CD4-positive, alpha-beta T cell treated with Interleukin-17A for 4 hours (primary cell): Measurements from ENCODE around the gene PDZD7.
A peak's percentile ranks its signal among the peaks of the same experiment; 100 is the strongest.
"Not testable (repeated sequence)": the region's sequence is repeated elsewhere in the genome, so short reads cannot be mapped to it uniquely, and the experiment has no call there.

Experiments used
- DNase-seq: peaks from one replicate; pipeline ENCODE4 v3.0.0-alpha.2; 2020; ENCODE audit warnings: mixed read lengths

The PDZD7 gene

GRCh38 chr10:101038484-101038883 is 7.6 kb upstream of the PDZD7 start:
- no peak for DNase-seq

GRCh38 chr10:101036726-101037125 is 5.8 kb upstream of the PDZD7 start:
- DNase-seq: no peak

- no peak for DNase-seq
Measured at GRCh38 chr10:101035916-101036702, 5.2 kb upstream of the PDZD7 start.

GRCh38 chr10:101035314-101035713 is 4.4 kb upstream of the PDZD7 start:
- no peak for DNase-seq

GRCh38 chr10:101034404-101034803 is 3.5 kb upstream of the PDZD7 start:
- DNase-seq: not testable (repeated sequence)

- DNase-seq: no peak
Measured at GRCh38 chr10:101033276-101033675, 2.3 kb upstream of the PDZD7 start.

- DNase-seq: peak; percentile 74
Measured at GRCh38 chr10:101032637-101033224, 1.8 kb upstream of the PDZD7 start.

GRCh38 chr10:101031796-101032636 is 1.1 kb upstream of the PDZD7 start:
- DNase-seq: peak; percentile 85

GRCh38 chr10:101030496-101031127 is 317 bp downstream of the PDZD7 start:
- no peak for DNase-seq

- DNase-seq: no peak
Measured at GRCh38 chr10:101029520-101030295, 1.2 kb downstream of the PDZD7 start.

- DNase-seq: no peak
Measured at GRCh38 chr10:101028446-101029337, 2.2 kb downstream of the PDZD7 start.

- no peak for DNase-seq
Measured at GRCh38 chr10:101027106-101027720, 3.7 kb downstream of the PDZD7 start.

- DNase-seq: no peak
Measured at GRCh38 chr10:101022967-101023705, 7.8 kb downstream of the PDZD7 start.

GRCh38 chr10:101021692-101022251 is 9.2 kb downstream of the PDZD7 start:
- DNase-seq: no peak

- DNase-seq: no peak
Measured at GRCh38 chr10:101021239-101021638, 9.7 kb downstream of the PDZD7 start.

- DNase-seq: no peak
Measured at GRCh38 chr10:101020427-101021075, 10.4 kb downstream of the PDZD7 start.

- DNase-seq: no peak
Measured at GRCh38 chr10:101019440-101019703, 11.6 kb downstream of the PDZD7 start.

GRCh38 chr10:101018600-101019439 is 12.1 kb downstream of the PDZD7 start:
- DNase-seq: peak; percentile 81
